Kidney capillary endothelial cell (primary cell): Measurements from ENCODE around the gene SLC24A4.
A peak's percentile ranks its signal among the peaks of the same experiment; 100 is the strongest.
"Not testable (repeated sequence)": the region's sequence is repeated elsewhere in the genome, so short reads cannot be mapped to it uniquely, and the experiment has no call there.

Experiments
- DNase-seq: peaks from one replicate; pipeline ENCODE4 v3.0.0-alpha.2; 2018; ENCODE audit warnings: low spot score

Gene SLC24A4

DNA sequence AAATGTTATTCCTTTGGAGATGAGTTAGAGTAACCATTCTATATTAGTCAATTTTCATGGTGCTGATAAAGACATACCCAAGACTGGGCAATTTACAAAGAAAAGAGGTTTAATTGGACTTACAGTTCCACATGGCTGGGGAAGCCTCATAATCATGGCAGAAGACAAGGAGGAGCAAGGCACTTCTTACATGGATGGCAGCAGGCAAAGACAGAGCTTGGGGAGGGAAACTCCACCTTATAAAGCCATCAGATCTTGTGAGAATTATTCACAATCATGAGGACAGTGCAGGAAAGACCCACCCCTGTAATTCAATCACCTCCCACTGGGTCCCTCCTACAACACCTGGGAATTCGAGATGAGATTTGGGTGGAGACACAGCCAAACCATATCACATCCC is 79.5 kb downstream of the SLC24A4 start:
- DNase-seq, result not testable (repeated sequence)

DNA sequence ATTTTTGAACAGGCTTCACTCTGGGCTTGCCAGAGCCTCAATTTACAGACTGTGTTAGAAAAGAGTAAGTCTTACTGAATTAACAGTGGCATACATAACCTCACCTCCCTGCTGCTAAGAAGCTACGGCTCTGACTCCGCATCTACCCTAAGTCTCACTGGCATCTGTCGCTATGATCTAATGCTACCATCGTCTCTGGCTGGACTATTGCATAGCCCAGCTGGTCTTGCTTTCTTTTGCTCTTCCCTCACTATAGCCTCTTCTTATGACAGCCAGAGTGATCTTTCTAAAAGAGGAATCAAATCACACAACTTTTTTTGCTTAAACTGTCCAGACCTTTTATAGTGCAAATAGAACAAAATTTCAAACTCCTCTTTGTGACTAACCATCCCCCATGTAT is 81.1 kb downstream of the SLC24A4 start:
- DNase-seq, result no peak

DNA sequence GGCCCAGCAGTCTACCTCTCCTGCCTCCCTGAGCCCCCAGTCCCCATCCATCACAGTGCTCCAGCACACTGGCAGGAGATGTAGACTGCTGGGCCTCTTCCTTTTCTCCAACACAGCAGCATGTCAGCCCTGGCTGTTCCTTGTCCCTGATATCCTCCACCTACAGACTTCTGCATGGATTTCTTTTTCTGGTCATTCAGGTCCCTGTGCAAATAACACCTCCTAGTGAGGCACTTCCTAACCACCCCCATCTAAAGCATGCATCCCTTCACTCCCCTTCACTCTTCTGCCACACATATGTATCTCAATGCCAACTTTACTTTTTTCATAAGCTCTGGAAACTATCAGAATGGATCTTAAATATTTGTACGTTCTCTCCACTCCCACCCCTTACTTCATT is 81.5 kb downstream of the SLC24A4 start:
- DNase-seq, result no peak

DNA sequence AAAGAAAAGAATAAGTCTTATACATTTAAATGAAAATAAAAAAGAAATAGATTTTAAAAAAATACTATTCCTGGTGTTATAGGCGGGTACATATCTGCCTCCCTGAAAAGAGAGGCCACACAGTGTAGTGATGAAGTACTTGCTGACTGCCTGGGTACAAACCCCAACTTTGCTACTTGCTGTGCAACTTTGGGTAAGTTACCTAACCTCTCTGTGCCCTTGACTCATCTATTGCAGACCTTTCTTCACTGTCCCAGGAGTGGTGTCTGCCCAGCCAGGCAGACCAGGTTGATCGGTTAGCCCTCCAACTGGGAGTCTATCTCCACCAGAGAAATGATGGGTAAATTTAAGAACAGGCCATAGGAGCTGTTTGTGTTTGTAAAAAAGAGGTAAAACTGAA is 82.0 kb downstream of the SLC24A4 start:
- DNase-seq, result no peak

DNA sequence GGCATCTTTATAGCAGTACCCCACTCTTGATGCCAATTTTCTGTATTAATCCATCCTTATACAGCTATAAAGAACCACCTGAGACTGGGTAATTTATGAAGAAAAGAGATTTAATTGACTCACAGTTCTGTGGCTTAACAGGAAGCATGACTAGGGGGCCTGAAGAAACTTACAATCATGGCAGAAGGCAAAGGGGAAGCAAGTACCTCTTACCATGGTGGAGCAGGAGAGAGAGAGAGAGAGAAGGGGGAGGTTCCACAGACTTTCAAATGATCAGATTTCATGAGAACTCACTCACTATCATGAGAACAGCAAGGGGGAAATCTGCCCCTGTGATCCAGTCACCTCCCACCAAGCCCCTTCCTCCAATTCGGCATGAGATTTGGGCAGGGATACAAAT is 84.4 kb downstream of the SLC24A4 start:
- peak; percentile 38 for DNase-seq

DNA sequence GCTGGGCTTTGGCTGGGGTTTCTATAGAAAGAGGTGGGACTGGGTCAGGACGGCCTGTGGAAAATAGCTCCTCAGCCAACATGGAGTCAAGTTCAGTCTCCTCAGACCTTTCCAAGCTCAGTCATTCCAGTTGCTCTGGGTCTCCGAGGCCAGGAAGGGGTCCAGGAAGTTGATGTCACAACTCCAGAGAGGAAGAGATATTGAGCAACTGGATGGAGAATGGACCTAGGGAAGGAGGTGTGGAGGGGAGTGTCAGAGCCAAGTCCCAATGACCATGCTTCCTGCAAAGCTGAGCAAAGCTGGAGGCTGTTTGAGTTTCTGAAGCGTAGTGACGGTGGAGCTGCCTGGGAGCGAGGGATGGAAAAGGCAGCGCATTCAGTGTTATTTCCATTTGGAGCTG is 86.1 kb downstream of the SLC24A4 start:
- peak; percentile 33 for DNase-seq

DNA sequence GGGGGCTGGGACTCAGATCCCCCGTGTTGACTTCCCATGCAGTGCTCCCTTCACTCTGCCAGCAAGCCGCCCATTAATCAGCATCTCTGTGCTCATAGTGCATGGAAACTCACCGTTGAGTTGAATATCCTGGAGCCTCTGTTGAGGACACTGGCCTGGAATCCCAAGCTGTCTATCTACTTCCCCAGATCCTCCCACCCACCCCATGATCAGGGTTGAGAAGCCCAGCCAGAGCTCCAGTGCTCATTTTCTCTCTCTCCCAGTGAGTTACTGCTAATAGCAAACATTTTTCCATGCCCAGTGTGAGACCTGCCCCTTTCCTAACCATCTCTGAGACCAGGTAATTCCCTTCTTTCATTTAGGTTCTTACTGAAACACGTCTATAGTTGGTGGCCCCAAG is 88.2 kb downstream of the SLC24A4 start:
- DNase-seq, result no peak

DNA sequence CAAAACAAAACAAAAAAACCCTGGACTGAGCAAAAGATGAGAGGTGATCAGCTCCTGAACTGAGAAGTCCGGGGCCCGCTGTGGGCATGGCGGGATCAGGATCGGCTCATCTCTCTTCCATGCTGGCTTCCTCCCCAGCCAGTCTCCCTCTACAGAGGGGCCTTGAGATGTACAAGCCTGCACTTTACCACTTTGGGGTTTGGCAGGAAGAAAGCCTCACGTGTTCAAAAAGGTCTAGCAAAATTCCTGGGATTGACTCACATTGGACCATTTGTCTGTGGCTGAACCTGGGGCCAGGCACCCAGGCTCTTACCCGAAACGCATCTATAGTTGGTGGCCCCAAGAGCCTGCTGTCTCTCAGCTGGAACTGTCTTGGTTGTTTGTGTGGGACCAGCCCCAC is 89.0 kb downstream of the SLC24A4 start:
- DNase-seq, result no peak

DNA sequence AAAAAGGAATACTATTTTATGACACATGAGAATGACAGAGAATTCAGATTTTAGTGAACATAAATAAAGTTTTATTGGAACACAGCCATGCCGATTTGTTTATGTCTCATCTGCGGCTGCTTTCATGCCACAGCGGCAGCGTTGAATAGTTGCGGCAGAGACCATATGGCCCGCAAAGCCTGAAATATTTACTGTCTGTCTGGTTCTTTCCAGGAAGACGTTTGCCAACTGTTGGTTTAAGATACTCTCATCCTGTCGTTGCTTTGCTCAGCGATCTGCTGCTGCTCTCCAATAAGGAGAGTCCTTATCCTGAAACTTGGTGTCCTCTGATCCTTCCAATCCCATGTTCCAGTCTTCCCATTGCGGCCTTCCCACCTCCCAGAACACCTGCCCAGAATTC is 89.9 kb downstream of the SLC24A4 start:
- DNase-seq, result no peak

DNA sequence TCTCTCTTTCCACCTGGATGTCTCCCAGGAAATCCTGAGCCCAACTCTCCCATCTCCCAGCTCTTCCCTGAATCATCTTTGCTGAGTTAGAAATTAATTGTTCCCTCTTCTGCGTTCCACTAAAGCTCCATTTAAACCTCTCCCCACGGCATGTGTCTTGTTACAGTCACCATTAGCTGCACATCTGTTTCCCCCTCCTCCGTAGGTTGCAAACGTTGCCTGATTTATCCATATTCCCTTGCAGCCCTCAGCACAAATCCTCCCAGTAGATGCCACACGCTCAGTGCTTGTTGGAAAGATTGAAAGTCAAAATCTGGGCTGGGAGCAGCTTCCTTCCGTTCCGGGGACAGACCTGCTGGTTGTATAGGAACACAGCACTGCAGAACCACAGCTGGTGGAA is 90.4 kb downstream of the SLC24A4 start:
- DNase-seq, result no peak

DNA sequence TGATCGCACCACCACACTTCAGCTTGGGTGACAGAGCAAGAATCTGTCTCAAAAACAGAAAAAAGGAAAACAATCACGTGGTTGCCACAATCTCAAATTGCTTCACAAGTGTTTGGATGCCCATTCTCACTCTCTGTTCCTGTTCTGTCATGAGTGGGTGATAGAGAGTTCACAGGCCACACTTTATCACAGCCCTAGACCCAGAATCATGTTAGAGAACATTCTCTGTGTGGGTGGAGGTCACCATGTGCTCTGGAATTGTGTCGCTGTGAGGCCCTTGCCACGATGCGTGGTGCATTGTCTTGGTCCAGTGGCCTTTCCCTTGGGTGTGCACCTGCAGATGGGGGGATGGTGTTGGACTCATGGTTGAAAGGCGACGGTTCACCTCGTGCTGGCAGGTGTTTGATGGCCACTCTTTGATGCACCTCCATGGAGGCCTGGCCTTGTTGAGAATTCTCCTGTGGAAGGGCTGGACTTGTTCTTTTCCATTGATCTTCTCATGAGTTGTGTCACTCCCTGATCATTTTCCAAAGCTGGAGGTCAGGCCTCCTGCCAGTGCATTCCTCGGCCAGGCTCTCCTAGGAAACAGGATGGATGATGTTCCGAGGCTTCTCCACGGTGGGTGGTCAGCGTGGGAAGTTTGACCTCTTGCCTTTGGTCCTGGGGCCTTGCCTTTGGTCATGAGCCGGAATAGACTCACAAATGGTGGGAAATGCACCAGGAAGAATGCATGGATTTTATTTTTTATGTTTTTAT is 91.9 kb downstream of the SLC24A4 start:
- no peak for DNase-seq

DNA sequence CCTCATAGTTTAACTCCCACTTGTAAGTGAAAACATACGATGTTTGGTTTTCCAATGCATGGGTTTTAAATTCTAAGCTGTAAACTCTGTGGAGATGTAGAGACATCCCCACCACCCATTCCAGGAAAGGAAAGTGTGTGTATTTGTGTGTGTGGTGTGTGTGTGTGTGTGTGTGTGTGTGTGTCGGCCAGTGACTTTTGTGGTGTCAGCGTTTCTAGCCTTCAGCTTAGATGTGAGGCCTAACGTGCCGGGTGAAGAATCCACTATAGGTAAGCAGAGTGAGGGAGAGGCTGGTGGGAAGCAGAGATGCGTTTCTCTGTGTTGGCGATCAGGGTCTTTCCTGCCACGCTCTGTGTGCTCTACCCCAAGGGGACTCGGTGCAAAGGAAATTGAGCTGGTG is 93.0 kb downstream of the SLC24A4 start:
- no peak for DNase-seq

DNA sequence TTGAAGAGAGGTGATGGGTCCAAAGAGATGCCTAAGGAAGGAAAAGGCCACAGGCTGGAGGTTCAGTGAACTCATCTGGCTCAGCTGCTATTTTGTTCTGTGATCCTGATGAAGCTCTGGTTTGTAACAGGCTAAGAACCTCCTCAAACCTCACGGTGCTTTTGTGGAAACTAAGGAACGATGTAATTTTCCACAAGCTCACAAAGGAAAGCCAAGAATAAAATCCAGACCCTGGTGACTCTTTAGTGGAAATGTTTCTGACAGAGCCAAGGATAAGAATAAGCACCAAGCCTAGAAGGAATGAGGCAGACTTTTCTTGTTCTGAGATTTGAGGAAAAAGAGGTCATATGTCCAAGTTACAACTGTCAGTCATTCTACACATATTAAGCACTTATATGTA is 93.6 kb downstream of the SLC24A4 start:
- no peak for DNase-seq

DNA sequence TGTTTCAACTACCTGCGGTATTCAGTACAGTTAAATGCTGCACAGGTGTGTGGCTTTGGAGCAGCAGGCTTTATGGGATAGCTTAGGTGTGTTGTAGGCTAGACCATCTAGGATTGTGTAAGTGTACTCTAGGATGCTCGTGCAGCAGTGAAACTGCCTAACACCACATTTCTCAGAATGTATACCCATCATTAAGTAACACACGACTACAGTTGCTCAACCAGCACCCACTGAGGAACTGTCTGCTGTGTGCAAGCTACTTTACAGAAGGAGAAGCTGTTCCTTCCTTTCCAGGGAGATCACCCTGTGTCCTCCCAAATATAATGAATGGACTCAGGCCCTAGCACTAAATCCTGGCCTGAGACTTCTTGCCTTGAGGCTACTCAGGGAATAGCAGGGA is 94.8 kb downstream of the SLC24A4 start:
- no peak for DNase-seq

DNA sequence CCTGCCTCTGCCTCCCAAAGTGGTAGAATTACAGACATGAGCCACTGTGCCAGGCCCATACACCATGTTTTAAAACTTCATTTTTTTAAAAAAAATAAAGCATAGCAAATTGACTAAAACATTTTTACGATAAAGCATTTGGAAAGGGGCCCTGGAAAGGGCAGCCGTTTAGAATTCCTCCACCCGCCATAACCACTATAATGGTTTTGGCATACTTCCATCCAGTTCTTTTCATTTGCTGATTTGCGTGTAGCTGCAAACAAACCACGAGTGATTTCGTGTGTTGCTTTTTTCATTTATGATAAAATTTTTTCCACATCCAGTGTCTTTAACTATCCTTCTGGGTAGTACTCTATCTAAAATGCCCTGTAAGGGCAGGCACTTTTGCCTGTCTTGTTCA is 98.8 kb downstream of the SLC24A4 start:
- no peak for DNase-seq

DNA sequence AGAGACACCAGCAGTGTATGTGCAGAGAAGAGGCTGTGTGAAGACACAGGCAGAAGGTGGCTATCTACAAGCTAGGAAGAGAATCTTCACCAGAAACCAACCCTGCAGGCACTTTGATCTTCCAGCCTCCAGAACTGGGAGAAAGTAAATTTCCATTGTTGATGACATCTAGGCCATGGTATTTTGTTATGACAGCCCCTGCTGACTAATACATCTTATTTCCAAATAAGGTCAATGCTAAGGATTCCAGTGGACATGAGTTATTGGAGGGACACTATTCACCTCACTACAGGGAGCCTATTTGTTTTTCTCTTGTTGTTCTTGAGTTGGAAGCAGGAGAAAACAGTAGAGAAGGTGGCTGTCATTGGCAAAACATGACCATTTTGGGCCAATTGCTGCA is 102.1 kb downstream of the SLC24A4 start:
- peak; percentile 30 for DNase-seq

DNA sequence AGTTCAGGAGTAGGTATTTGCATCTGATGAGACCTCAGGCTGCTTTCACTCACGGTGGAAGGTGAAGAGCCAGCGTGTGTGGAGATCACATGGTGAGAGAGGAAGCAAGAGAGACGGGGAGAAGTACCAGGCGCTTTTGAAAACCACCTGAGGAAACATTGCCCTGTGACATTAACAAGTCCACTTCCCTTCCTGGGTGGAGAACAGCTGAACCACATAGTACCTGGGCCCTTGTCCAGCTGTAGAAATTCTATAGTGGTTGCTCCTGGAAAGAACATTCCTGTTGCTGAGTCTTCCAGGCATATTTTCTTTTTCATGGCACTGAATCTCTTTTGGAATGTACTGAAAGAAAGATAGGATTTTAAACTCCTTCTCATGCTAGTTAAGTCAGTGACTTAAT is 103.3 kb downstream of the SLC24A4 start:
- DNase-seq, result no peak

DNA sequence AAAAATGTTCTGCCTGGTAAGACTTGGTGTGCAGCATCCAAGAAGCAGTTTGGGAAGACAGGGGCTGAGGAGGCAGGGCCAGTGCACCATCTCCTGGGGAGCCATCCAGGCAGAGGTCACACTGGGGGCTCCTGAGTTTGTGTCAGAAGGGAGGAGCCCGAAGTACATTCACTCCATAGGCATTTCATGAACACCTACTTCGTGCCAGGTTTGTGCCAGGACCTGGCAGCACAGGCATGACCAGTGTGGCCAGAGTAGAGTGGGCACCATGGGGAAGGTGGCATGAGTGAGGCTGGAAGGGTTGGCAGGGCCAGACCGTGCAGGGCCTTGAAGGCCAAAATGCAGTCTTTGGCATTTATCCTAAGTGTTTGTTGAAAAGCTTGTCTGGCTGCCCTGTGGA is 104.1 kb downstream of the SLC24A4 start:
- no peak for DNase-seq

DNA sequence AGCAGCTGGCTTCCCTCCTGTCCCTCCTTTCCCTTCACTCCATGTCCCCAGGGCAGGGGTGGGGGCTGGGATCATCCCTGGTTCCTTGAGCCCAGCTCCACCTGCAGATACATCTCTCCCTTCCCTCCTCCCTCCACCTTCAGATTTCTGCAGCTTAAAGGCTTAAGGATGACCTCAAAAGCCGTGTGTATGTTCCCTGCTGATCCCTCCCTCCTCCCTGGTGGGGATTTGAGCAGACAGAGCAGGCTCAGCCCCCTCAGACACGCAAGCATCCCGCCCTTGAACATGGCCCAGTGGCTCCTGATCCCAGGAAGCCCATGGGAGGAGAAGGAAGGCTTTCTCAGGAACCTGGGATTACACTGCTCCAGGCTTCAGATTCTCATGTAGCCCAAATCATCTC is 107.7 kb downstream of the SLC24A4 start:
- DNase-seq, result no peak

DNA sequence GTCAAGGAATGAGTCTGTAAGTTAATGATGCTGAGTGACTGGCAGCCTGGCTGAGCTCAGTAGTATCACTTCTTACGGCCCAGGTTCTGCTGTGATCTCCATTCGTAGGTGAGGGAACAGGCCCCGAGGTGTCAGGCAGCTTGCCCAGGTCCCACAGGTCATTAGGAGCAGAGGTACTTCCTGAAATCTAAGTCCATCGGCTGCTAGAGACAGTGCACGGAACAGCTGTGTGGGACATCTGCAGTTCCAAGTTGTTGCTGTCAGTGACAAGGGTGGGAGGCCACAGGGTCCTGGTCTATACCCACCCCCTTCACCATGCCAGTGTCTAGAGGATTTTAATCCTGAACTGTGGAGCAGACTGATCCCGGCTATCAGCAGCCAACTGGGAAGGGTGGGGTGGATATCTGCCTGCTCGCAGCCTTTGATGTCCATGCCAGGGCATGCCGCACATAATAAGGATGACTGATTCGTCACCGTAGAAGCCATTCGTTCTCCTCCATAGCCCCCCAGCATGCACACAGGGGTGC is 108.3 kb downstream of the SLC24A4 start:
- no peak for DNase-seq

DNA sequence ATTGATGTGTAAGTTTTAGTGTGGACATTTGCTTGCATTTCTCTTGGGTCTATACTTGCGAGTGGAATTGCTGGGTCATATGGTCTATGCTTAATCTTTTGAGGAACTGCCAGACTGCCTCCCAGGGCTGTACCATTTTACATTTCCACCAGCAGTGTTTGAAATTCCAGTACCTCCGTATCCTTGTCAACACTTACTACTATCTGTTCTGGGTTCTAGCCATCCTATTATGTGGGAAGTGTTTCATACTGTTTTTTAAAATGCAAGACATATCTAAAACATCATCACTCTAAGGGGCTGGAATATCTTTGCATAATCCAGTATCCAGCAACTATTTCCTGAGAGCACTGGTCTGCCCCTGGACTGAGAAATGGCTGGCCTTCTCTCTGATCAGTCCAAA is 110.4 kb downstream of the SLC24A4 start:
- no peak for DNase-seq

DNA sequence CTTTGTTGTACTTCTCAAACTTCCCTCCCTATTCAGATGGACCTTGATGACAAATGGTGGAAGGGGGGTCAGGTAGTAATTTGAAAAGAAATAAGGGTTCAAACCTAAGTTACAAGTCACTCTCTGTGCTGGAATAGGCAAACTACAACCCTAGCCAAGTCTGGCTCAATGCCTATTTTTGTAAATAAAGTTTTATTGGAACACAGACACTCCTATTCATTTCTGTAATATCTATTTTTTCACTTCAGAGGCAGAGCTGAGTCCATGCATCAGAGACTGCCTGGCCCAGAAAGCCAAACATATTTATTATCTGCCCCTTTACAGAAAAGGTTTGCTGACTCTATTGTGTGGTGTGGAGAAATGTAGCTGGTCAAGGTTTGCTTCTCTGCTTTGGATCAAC is 112.2 kb downstream of the SLC24A4 start:
- DNase-seq, result no peak

DNA sequence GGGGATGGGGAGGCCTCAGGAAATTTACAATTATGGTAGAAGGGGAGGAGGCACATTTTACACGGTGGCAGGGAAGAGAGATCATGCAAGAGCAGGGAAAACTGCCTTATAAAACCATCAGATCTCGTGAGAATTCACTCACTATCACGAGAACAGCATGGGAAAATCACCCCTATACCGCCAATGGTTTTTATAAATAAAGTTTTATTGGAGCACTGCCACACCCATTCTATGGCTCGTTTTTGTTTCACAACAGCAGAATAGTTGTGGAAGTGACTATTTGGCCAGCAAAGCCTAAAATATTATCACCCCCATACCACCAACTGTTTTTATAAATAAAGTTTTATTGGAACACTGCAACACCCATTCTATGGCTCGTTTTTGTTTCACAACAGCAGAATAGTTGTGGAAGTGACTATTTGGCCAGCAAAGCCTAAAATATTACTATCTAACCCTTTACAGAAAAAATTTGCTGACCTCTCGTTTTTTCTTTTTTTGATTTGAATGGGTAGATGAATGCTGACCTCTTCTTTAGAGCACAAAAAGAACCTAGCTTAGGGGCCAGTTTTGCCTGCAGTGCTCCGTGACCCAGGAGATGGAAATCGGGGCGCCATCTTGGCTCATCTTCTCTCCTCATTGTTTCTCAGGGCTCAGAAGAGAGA is 113.3 kb downstream of the SLC24A4 start:
- no peak for DNase-seq

DNA sequence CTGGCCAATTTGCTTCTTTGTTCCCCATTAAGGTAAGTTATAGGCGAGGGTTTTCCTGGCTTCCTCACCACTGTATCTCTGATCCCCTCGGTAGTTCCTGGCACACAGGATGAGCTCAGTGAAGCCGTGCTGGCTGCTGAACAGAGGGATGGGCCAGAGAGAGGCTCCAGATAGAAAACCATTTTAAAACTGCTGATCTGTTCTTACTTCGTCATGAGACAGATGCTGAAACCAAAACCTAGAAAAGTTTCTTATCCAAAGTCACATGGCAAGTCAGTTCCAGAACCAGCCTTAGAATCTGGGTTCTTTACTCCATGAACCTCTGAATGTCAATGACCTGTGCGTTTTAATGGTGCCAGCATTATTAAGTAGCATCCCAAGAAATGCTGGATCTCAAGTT is 114.3 kb downstream of the SLC24A4 start:
- no peak for DNase-seq
